GM19395 (cell line): ENCODE measurements around the gene TMEM165.

Experiments
- ATAC-seq: cut with Tn5 transposase; IDR thresholded peaks from one replicate; pipeline ENCODE4 v1.9.1; 2021; ENCODE audit warnings: mild to moderate bottlenecking, moderate library complexity; ENCODE audit not compliant: unreplicated experiment

The TMEM165 gene

DNA sequence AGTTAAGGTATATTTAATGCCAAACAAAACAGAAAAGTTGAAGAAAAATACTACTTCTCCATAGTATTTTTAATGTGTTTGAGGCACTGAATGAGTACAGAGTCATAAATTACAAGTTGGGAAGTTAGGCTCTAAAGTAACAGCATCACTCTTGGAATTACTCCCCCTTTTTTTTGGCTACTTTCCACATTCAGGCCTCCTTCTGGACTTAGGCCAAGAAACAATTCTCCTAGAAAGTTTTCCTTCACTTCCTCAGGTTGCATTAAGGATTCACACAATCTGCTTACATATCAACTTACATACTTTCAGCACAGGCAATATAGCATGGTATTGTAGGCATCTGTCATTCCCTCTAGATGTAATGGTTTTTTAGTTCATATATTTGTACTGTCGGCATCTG lies 52.1 kb downstream of the TMEM165 start:
- ATAC-seq = no peak

DNA sequence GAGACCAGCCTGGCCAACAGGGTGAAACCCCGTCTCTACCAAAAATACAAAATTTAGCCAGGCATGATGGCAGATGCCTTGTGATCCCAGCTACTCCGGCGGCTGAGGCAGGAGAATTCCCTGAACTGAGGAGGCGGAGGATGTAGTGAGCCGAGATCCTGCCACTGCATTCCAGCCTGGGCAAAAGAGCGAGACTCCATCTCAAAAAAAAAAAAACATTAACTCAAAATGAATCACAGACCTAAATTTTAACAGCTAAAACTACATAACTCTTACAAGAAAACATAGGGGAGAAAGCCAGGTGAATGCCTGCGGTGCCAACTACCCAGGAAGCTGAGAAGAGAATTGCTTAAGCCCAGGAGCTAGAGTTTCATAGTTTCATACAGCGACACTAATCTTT lies 54.8 kb downstream of the TMEM165 start:
- no peak for ATAC-seq

- ATAC-seq = no peak
Measured at GRCh38 chr4:55458164-55458563, 62.4 kb downstream of the TMEM165 start.

- no peak for ATAC-seq
Measured at GRCh38 chr4:55458611-55459010, 62.9 kb downstream of the TMEM165 start.

DNA sequence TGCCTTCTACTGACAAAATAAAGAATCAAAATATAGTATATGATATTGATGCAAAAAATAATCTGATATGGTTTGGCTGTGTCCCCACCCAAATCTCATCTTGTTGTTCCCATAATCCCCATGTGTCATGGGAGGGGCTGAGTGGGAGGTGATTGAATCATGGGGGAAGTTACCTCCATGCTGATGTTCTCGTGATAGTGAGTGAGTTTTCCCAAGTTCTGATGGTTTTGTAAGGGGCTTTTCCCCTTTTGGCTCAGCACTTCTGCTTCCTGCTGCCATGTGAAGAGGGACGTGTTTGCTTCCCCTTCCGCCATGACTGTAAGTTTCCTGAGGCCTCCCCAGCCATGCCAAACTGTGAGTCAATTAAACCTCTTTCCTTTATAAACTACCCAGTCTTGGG lies 70.2 kb downstream of the TMEM165 start:
- ATAC-seq = no peak

DNA sequence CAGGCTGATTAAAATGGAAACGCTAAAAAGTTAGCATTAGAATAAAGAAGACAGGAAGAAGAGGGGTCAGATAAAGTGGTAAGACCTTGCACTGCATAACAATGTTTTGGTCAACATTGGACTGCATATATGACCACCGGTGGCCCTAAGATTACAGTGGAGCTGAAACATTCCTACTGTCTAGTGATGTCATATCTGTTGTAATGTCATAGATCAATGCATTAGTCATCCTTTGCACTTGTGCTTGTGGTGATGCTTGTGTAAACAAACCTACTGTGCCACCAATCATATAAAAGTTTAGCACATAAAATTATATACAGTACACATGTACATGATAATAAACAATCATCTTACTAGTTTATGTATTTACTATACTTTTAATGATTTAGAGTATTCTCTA lies 73.0 kb downstream of the TMEM165 start:
- no peak for ATAC-seq

DNA sequence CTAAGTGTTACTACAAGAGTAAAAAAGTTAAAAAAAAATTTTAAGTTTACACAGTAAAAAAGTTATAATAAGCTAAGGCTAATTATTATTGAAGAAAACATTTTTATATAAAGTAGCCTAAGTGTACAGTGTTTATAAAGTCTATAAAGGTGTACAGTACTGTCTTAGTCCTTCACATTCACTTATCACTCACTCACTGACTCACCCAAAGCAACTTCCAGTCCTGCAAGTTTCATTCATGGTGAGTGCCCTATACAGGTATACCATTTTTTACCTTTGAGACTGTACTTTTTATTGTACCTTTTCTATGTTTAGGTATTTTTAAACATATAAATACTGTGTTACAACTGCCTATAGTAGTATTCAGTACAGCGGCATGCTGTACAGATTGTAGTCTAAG lies 74.2 kb downstream of the TMEM165 start:
- no peak for ATAC-seq
